ENCODE measurements around the gene COL13A1.

Gene COL13A1

GRCh38 chr10:69837261-69837660, 35.6 kb downstream of the COL13A1 start:
- Mint-ChIP-seq H3K36me3 (ENCODE audit: low read depth) (no peaks in the 10 kb centered on the region), H3K4me3 (no peak overlapping the region), H3K4me1 (ENCODE audit: low read depth) (no peaks in the 10 kb centered on the region), H3K27ac (no peak overlapping the region), H3K9me3 (no peaks in the 10 kb centered on the region), H3K27me3 (ENCODE audit: low read depth) (peaks cover 27% of the 10 kb centered on the region)
- no peak for DNase-seq (ENCODE audit: low spot score)

DNA sequence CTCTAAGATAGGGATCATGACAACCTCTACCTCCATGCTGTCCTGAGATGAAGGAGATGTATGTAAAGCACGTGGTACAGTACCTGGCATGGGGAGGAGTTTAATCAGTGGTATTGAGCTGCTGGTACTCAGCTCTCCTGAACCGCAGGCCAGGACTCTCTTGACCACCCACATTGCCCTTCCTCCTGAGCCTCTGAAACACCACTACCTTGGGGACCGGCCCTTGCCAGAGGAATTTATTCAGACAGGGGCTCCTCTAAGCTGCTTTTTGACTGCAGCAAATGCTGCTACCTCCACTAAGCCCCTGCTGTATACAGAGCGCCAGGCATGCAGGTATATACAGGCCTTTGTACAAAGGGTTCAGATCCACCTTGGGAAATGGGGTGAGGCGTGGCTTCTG, 36.7 kb downstream of the COL13A1 start:
- Mint-ChIP-seq H3K36me3 (ENCODE audit: low read depth) (no peaks in the 10 kb centered on the region), H3K27ac (no peak overlapping the region), H3K27me3 (ENCODE audit: low read depth) (peaks cover 17% of the 10 kb centered on the region), H3K9me3 (no peaks in the 10 kb centered on the region), H3K4me3 (no peak overlapping the region), H3K4me1 (ENCODE audit: low read depth) (no peaks in the 10 kb centered on the region)
- DNase-seq (ENCODE audit: low spot score), result no peak

- Mint-ChIP-seq H3K4me3 (no peak overlapping the region), H3K4me1 (ENCODE audit: low read depth) (no peaks in the 10 kb centered on the region), H3K27me3 (ENCODE audit: low read depth) (peaks cover 16% of the 10 kb centered on the region), H3K9me3 (no peaks in the 10 kb centered on the region), H3K27ac (no peak overlapping the region), H3K36me3 (ENCODE audit: low read depth) (no peaks in the 10 kb centered on the region)
- no peak for DNase-seq (ENCODE audit: low spot score)
Observed at GRCh38 chr10:69838853-69839252, 37.1 kb downstream of the COL13A1 start.

- H3K4me3 Mint-ChIP-seq, result no peak overlapping the region
- H3K27me3 Mint-ChIP-seq (ENCODE audit: low read depth), result peaks cover 14% of the 10 kb centered on the region
Observed at GRCh38 chr10:69839696-69840345, 38.1 kb downstream of the COL13A1 start.

DNA sequence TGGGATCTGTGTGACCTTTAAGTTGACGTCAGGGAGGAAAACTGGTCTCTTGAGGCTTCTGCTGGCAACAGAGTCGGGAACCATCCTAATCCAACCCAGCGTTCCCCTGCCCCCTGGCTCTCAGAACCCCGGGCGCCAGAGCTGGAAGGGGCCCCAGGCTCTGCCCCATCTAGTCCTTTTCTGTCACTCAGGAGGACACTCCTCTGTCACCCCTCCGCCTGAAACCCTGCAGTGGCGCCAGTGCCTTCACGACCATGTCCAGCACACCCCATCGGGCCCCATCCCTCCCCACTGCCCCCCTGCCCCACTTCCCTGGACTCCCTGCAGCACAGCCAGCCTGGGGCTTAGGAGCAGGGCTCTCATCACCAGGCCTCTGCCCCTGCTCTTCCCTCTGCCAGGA, 39.1 kb downstream of the COL13A1 start:
- DNase-seq (ENCODE audit: low spot score), result no peak
- no peaks in the 10 kb centered on the region for H3K4me1 Mint-ChIP-seq (ENCODE audit: low read depth)
- no peak overlapping the region for H3K4me3 Mint-ChIP-seq
- H3K36me3 Mint-ChIP-seq (ENCODE audit: low read depth), result no peaks in the 10 kb centered on the region
- H3K9me3 Mint-ChIP-seq, result no peaks in the 10 kb centered on the region
- no peak overlapping the region for H3K27ac Mint-ChIP-seq
- peaks cover 15% of the 10 kb centered on the region for H3K27me3 Mint-ChIP-seq (ENCODE audit: low read depth)

More at GRCh38 chr10:69839696-69840345, 38.1 kb downstream of the COL13A1 start:
- no peaks in the 10 kb centered on the region for H3K9me3 Mint-ChIP-seq
- no peak for DNase-seq (ENCODE audit: low spot score)
- H3K36me3 Mint-ChIP-seq (ENCODE audit: low read depth), result no peaks in the 10 kb centered on the region
- H3K27ac Mint-ChIP-seq, result no peak overlapping the region
- H3K4me1 Mint-ChIP-seq (ENCODE audit: low read depth), result no peaks in the 10 kb centered on the region

GRCh38 chr10:69842020-69842419, 40.3 kb downstream of the COL13A1 start:
- DNase-seq (ENCODE audit: low spot score), result no peak
- peaks cover 22% of the 10 kb centered on the region for H3K27me3 Mint-ChIP-seq (ENCODE audit: low read depth)
- no peaks in the 10 kb centered on the region for H3K9me3 Mint-ChIP-seq
- H3K27ac Mint-ChIP-seq, result no peak overlapping the region
- H3K4me3 Mint-ChIP-seq, result no peak overlapping the region
- H3K4me1 Mint-ChIP-seq (ENCODE audit: low read depth), result no peaks in the 10 kb centered on the region
- no peaks in the 10 kb centered on the region for H3K36me3 Mint-ChIP-seq (ENCODE audit: low read depth)

- Mint-ChIP-seq H3K4me3 (no peak overlapping the region), H3K27me3 (ENCODE audit: low read depth) (peaks cover 30% of the 10 kb centered on the region), H3K4me1 (ENCODE audit: low read depth) (no peaks in the 10 kb centered on the region), H3K9me3 (no peaks in the 10 kb centered on the region), H3K27ac (no peak overlapping the region), H3K36me3 (ENCODE audit: low read depth) (no peaks in the 10 kb centered on the region)
- no peak for DNase-seq (ENCODE audit: low spot score)
Observed at GRCh38 chr10:69842882-69843281, 41.2 kb downstream of the COL13A1 start.

DNA sequence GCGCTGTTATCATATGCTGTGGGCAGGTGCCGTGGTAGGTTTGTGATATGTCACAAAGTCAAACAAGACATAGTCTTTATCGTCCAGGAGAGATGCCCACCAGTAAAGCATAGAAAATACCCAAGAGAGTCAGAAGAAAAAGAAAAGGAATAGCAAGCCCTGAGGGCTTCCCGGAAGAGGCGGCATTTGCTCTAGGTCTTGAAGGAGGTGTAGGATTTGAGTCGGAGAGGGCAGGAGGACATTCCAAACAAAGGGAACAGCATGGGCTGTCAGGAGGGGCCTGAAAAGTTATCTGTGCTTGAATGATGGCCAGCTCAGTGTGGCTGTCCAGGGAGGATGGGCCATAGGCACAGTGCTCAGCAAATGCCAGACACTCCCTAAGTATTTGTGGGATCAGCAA, 42.2 kb downstream of the COL13A1 start:
- no peak for DNase-seq (ENCODE audit: low spot score)
- no peaks in the 10 kb centered on the region for H3K9me3 Mint-ChIP-seq
- no peak overlapping the region for H3K27ac Mint-ChIP-seq
- H3K36me3 Mint-ChIP-seq (ENCODE audit: low read depth), result no peaks in the 10 kb centered on the region
- no peak overlapping the region for H3K4me3 Mint-ChIP-seq
- H3K27me3 Mint-ChIP-seq (ENCODE audit: low read depth), result peaks cover 31% of the 10 kb centered on the region
- no peaks in the 10 kb centered on the region for H3K4me1 Mint-ChIP-seq (ENCODE audit: low read depth)

DNA sequence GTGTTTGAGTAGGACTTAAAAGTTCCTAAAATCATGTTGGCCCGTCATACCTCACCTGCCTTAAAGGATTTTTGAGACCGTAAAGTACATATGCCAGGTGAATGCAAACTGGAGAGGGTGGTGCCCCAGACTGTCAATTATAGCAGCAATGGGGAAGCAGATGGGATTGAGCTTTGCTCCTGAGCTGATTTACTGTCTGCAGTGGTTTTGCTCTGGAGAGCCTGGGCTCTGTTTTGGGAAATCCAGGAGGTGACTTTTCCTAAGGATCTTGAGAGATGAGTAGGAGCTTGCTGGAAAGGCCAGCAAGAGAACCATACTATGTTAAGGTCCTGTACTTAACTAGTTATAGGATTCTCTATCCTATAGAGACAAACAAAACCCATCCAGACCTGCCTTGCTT, 43.0 kb downstream of the COL13A1 start:
- H3K9me3 Mint-ChIP-seq, result no peaks in the 10 kb centered on the region
- no peaks in the 10 kb centered on the region for H3K36me3 Mint-ChIP-seq (ENCODE audit: low read depth)
- no peak overlapping the region for H3K27ac Mint-ChIP-seq
- H3K27me3 Mint-ChIP-seq (ENCODE audit: low read depth), result peaks cover 28% of the 10 kb centered on the region
- DNase-seq (ENCODE audit: low spot score), result no peak
- H3K4me3 Mint-ChIP-seq, result no peak overlapping the region
- H3K4me1 Mint-ChIP-seq (ENCODE audit: low read depth), result no peaks in the 10 kb centered on the region

GRCh38 chr10:69845574-69846292, 44.0 kb downstream of the COL13A1 start:
- Mint-ChIP-seq H3K36me3 (ENCODE audit: low read depth) (no peaks in the 10 kb centered on the region), H3K27me3 (ENCODE audit: low read depth) (peaks cover 25% of the 10 kb centered on the region), H3K27ac (no peak overlapping the region), H3K4me1 (ENCODE audit: low read depth) (no peaks in the 10 kb centered on the region), H3K9me3 (no peaks in the 10 kb centered on the region), H3K4me3 (no peak overlapping the region)
- no peak for DNase-seq (ENCODE audit: low spot score)

GRCh38 chr10:69846293-69846921, 44.7 kb downstream of the COL13A1 start:
- Mint-ChIP-seq H3K27ac (no peak overlapping the region), H3K9me3 (no peaks in the 10 kb centered on the region), H3K4me3 (no peak overlapping the region), H3K27me3 (ENCODE audit: low read depth) (peaks cover 25% of the 10 kb centered on the region), H3K36me3 (ENCODE audit: low read depth) (no peaks in the 10 kb centered on the region), H3K4me1 (ENCODE audit: low read depth) (no peaks in the 10 kb centered on the region)
- DNase-seq (ENCODE audit: low spot score), result no peak

DNA sequence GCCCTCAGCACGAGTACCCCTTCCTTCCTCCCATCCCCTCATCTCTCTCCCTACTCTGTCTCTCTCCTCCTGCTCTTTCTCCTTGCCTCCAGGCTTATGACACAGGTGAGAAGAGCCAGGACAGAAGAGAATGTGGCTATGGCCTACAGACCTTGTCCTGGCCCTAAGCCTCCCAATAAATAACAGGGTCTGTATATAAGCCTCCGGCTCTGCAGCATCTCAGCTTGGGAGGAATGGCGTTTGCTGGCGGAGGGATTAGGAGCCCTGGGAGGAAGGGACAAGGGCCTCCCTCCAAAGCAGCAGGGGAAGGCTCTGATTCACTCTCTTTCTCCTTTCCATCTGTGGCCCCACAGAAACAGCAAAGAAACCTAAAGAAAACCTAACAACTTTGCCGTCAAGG, 45.8 kb downstream of the COL13A1 start:
- no peak overlapping the region for H3K27ac Mint-ChIP-seq
- no peaks in the 10 kb centered on the region for H3K9me3 Mint-ChIP-seq
- H3K4me3 Mint-ChIP-seq, result no peak overlapping the region
- no peaks in the 10 kb centered on the region for H3K36me3 Mint-ChIP-seq (ENCODE audit: low read depth)
- peaks cover 25% of the 10 kb centered on the region for H3K27me3 Mint-ChIP-seq (ENCODE audit: low read depth)
- no peak for DNase-seq (ENCODE audit: low spot score)
- H3K4me1 Mint-ChIP-seq (ENCODE audit: low read depth), result no peaks in the 10 kb centered on the region

- Mint-ChIP-seq H3K4me3 (no peak overlapping the region), H3K4me1 (ENCODE audit: low read depth) (no peaks in the 10 kb centered on the region), H3K36me3 (ENCODE audit: low read depth) (no peaks in the 10 kb centered on the region)
Observed at GRCh38 chr10:69847883-69848282, 46.2 kb downstream of the COL13A1 start.

DNA sequence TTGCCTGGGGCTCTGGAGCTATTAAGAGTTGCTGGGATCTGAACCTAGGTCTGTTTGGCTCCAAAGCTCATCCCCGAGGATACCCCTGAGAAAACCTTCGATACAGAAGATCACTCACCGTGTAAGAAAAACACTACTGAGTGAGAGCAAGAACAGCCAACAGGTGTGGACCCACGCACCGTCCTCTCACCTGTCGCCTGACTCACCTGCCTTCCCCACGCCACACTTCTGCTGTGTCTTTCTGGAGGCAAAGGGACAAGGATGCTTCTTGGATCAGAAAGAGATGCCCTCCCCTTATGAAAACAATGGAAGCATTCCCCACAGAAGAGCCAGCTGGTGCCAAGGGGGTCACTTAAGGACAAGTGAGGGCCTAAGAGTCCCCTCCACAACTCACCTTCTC, 46.7 kb downstream of the COL13A1 start:
- H3K9me3 Mint-ChIP-seq, result no peaks in the 10 kb centered on the region
- H3K27ac Mint-ChIP-seq, result no peak overlapping the region
- H3K27me3 Mint-ChIP-seq (ENCODE audit: low read depth), result peaks cover 25% of the 10 kb centered on the region
- H3K4me1 Mint-ChIP-seq (ENCODE audit: low read depth), result no peaks in the 10 kb centered on the region
- no peaks in the 10 kb centered on the region for H3K36me3 Mint-ChIP-seq (ENCODE audit: low read depth)
- no peak overlapping the region for H3K4me3 Mint-ChIP-seq
- DNase-seq (ENCODE audit: low spot score), result no peak

More at GRCh38 chr10:69847883-69848282, 46.2 kb downstream of the COL13A1 start:
- Mint-ChIP-seq H3K9me3 (no peaks in the 10 kb centered on the region), H3K27ac (no peak overlapping the region), H3K27me3 (ENCODE audit: low read depth) (peaks cover 25% of the 10 kb centered on the region)
- DNase-seq (ENCODE audit: low spot score), result no peak
